Bronchial epithelial cell (primary cell): ENCODE data around the gene CGB5. TPM values are rescaled to one million over a fixed set of nuclear protein-coding genes. Genes with fewer than 3 reads are reported as not detected.
A peak's percentile ranks its signal among the peaks of the same experiment; 100 is the strongest.

Source experiments
- DNase-seq: peaks from one replicate; pipeline ENCODE4 v3.0.0-alpha.2; 2010; ENCODE audit warnings: low read depth
- FAIRE-seq: peaks from 2 replicates; lab custom pipeline; 2011; peaks lifted over from hg19 to GRCh38; lab: Jason Lieb, UNC
- H3K27me3 ChIP-seq: 2 replicates; pipeline ENCODE4 v1.5.1; 2011; ENCODE audit warnings: low read length; ENCODE audit not compliant: control insufficient read depth, insufficient read depth
- H3K36me3 ChIP-seq: 2 replicates; pipeline ENCODE4 v1.5.1; 2011; ENCODE audit warnings: low read length; ENCODE audit not compliant: control insufficient read depth, insufficient read depth
- H3K4me3 ChIP-seq: 2 replicates; pipeline ENCODE4 v1.5.1; 2011; ENCODE audit warnings: mild to moderate bottlenecking, low read depth, low read length, control low read depth
- CTCF ChIP-seq: IDR thresholded peaks from 2 replicates; pipeline ENCODE4 v1.5.1; 2011; ENCODE audit warnings: mild to moderate bottlenecking, moderate library complexity, low read length, control low read depth, inconsistent platforms; ENCODE audit not compliant: insufficient read depth, severe bottlenecking
- total RNA-seq: library from RNA; depleted of rRNA; stranded (reverse); fragments of >200 nt; gene quantifications from 2 replicates; pipeline ENCODE4 v1.2.1, GENCODE V29; 2014

Gene CGB5
- total RNA-seq, 1 donor from 2014 or later, result 0.26 TPM

GRCh38 chr19:49080392-49080791 is 36.7 kb downstream of the CGB5 start:
- Histone ChIP-seq H3K4me3 (no peak overlapping the region), H3K36me3 (no peaks in the 10 kb centered on the region), H3K27me3 (no peaks in the 10 kb centered on the region)
- TF ChIP-seq CTCF, result no peak
- DNase-seq (no peak), FAIRE-seq (no peak)

GRCh38 chr19:49081273-49081672 is 37.6 kb downstream of the CGB5 start:
- Histone ChIP-seq H3K36me3 (no peaks in the 10 kb centered on the region), H3K4me3 (no peak overlapping the region), H3K27me3 (no peaks in the 10 kb centered on the region)
- DNase-seq (no peak), FAIRE-seq (no peak)
- no peak for TF ChIP-seq CTCF

- FAIRE-seq (no peak), DNase-seq (no peak)
- H3K27me3 ChIP-seq, result no peaks in the 10 kb centered on the region
- peaks cover 3% of the 10 kb centered on the region for H3K36me3 ChIP-seq
- no peak for TF ChIP-seq CTCF
- H3K4me3 ChIP-seq, result peak overlapping the region; percentile 79
Measured at GRCh38 chr19:49084206-49085019, 40.8 kb downstream of the CGB5 start.

- TF ChIP-seq CTCF, result no peak
- FAIRE-seq (no peak), DNase-seq (peak; percentile 93)
- H3K36me3 ChIP-seq, result peaks cover 8% of the 10 kb centered on the region
- no peaks in the 10 kb centered on the region for H3K27me3 ChIP-seq
- peak within 1 kb of the TSS; percentile 79 for H3K4me3 ChIP-seq
Measured at GRCh38 chr19:49085020-49085867, 41.6 kb downstream of the CGB5 start, which contains the start of gene SNRNP70. Gene SNRNP70 (plus strand): TSS chr19:49085451. CDS start chr19:49086415, 964 bp downstream.

GRCh38 chr19:49085868-49086232 is 42.2 kb downstream of the CGB5 start:
- Histone ChIP-seq H3K27me3 (no peaks in the 10 kb centered on the region), H3K36me3 (peaks cover 13% of the 10 kb centered on the region), H3K4me3 (peak overlapping the region; percentile 79)
- FAIRE-seq, result no peak
- no peak for DNase-seq
- no peak for TF ChIP-seq CTCF
